Activated CD8-positive, alpha-beta memory T cell treated with anti-CD3 and anti-CD28 coated beads, Interleukin-2, amount 50 U/mL, for 24 hours (primary cell): ENCODE results near the gene TAF6.
"Not testable (repeated sequence)": the region's sequence is repeated elsewhere in the genome, so short reads cannot be mapped to it uniquely, and the experiment has no call there.

Experiments
- DNase-seq: peaks from one replicate; pipeline ENCODE4 v3.0.0-alpha.2; 2020; ENCODE audit errors: extremely low read depth

TAF6 gene

GRCh38 chr7:100152937-100153666 lies 33.9 kb upstream of the TAF6 start:
- no peak for DNase-seq

GRCh38 chr7:100152404-100152803 lies 33.2 kb upstream of the TAF6 start:
- no peak for DNase-seq

GRCh38 chr7:100148559-100149328 lies 29.6 kb upstream of the TAF6 start, which contains the start of gene LAMTOR4:
LAMTOR4 (plus strand) TSS chr7:100148918; CDS start chr7:100148973, 55 bp downstream.
- peak; percentile 97 for DNase-seq

- DNase-seq, result no peak
Measured at GRCh38 chr7:100148225-100148558, 29.0 kb upstream of the TAF6 start.

GRCh38 chr7:100147278-100147677 lies 28.1 kb upstream of the TAF6 start:
- no peak for DNase-seq

- DNase-seq, result not testable (repeated sequence)
Measured at GRCh38 chr7:100146350-100146749, 27.2 kb upstream of the TAF6 start.

GRCh38 chr7:100142461-100142860 lies 23.3 kb upstream of the TAF6 start:
- DNase-seq, result no peak

GRCh38 chr7:100141555-100141949 lies 22.4 kb upstream of the TAF6 start:
- DNase-seq, result no peak

- no peak for DNase-seq
Measured at GRCh38 chr7:100137851-100138760, 18.9 kb upstream of the TAF6 start.

- DNase-seq, result no peak
Measured at GRCh38 chr7:100132697-100133151, 13.6 kb upstream of the TAF6 start.

GRCh38 chr7:100132126-100132525 lies 13.0 kb upstream of the TAF6 start:
- DNase-seq, result no peak

- no peak for DNase-seq
Measured at GRCh38 chr7:100130608-100131453, 11.7 kb upstream of the TAF6 start.

- not testable (repeated sequence) for DNase-seq
Measured at GRCh38 chr7:100130220-100130607, 11.1 kb upstream of the TAF6 start.

- DNase-seq, result no peak
Measured at GRCh38 chr7:100128637-100128963, 9.4 kb upstream of the TAF6 start.

- no peak for DNase-seq
Measured at GRCh38 chr7:100127866-100128636, 8.9 kb upstream of the TAF6 start.

- peak; percentile 86 for DNase-seq
Measured at GRCh38 chr7:100126931-100127865, 8.0 kb upstream of the TAF6 start, which contains the start of gene MBLAC1. MBLAC1 (plus strand) TSS chr7:100126967; CDS start chr7:100127396, 429 bp downstream.

GRCh38 chr7:100126239-100126930 lies 7.2 kb upstream of the TAF6 start:
- DNase-seq, result no peak
